ENCODE measurements around the gene OR9G1. TPM values are rescaled to one million over a fixed set of nuclear protein-coding genes. Genes with fewer than 3 reads are reported as not detected.

Gene OR9G1
- total RNA-seq, 1 donor from 2014 or later: not detected

- H3K36me3 Mint-ChIP-seq (ENCODE audit: low read depth): no peaks in the 10 kb centered on the region
- H3K4me1 Mint-ChIP-seq (ENCODE audit: low read depth): no peaks in the 10 kb centered on the region
- peaks cover 3% of the 10 kb centered on the region for H3K27me3 Mint-ChIP-seq (ENCODE audit: low read depth)
- H3K9me3 Mint-ChIP-seq (ENCODE audit: low read depth): no peaks in the 10 kb centered on the region
- H3K27ac Mint-ChIP-seq (ENCODE audit: unreplicated experiment): no peak overlapping the region
- no peak overlapping the region for H3K4me3 Mint-ChIP-seq (ENCODE audit: unreplicated experiment)
- DNase-seq (ENCODE audit: low spot score): no peak
- no peak for TF ChIP-seq CTCF (IDR thresholded peaks at IDR 0.05)
Observed at GRCh38 chr11:56693428-56693827, 5.5 kb upstream of the OR9G1 start.

GRCh38 chr11:56700242-56700913 is 1.5 kb downstream of the OR9G1 start:
- no peak overlapping the region for H3K4me3 Mint-ChIP-seq (ENCODE audit: unreplicated experiment)
- no peaks in the 10 kb centered on the region for H3K36me3 Mint-ChIP-seq (ENCODE audit: low read depth)
- no peaks in the 10 kb centered on the region for H3K9me3 Mint-ChIP-seq (ENCODE audit: low read depth)
- peaks cover 3% of the 10 kb centered on the region for H3K27me3 Mint-ChIP-seq (ENCODE audit: low read depth)
- no peak for DNase-seq (ENCODE audit: low spot score)
- no peak for TF ChIP-seq CTCF (IDR thresholded peaks at IDR 0.05)
- no peaks in the 10 kb centered on the region for H3K4me1 Mint-ChIP-seq (ENCODE audit: low read depth)
- H3K27ac Mint-ChIP-seq (ENCODE audit: unreplicated experiment): no peak overlapping the region

GRCh38 chr11:56700914-56701485 is 2.1 kb downstream of the OR9G1 start:
- Mint-ChIP-seq H3K27me3 (ENCODE audit: low read depth) (peaks cover 3% of the 10 kb centered on the region), H3K9me3 (ENCODE audit: low read depth) (no peaks in the 10 kb centered on the region), H3K4me1 (ENCODE audit: low read depth) (no peaks in the 10 kb centered on the region), H3K36me3 (ENCODE audit: low read depth) (no peaks in the 10 kb centered on the region), H3K27ac (ENCODE audit: unreplicated experiment) (no peak overlapping the region), H3K4me3 (ENCODE audit: unreplicated experiment) (no peak overlapping the region)
- DNase-seq (ENCODE audit: low spot score): no peak
- TF ChIP-seq CTCF (IDR thresholded peaks at IDR 0.05): no peak

DNA sequence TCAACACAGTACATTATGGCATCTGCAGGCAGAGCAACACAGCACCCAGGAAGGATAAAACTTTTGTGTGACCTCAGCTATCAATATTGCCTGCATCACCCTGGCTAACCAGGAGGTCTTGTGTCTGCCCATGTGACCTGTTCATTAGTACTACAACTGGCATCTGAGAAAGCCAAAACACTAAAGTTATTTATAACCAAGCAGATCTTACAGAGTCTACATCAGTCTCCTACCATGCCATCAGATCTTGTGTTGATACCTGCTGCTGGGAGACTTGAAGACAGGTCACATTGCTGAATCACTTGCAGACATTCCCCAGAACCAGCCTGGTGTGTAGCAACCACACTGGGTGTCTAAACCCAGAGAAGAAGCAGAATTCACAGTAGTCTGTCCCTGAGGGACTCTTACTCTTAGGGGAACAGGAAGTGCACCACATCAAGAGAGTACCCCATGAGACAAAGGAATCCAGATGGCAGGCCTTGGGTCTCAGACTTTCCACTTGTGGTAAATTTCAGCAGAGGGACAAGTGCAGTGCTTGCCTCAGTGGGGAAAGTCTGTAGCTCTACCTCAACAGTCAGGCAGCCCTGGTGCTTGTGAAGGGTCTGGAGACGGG is 7.0 kb downstream of the OR9G1 start:
- peaks cover 5% of the 10 kb centered on the region for H3K9me3 Mint-ChIP-seq (ENCODE audit: low read depth)
- no peak overlapping the region for H3K27ac Mint-ChIP-seq (ENCODE audit: unreplicated experiment)
- H3K27me3 Mint-ChIP-seq (ENCODE audit: low read depth): no peaks in the 10 kb centered on the region
- H3K36me3 Mint-ChIP-seq (ENCODE audit: low read depth): no peaks in the 10 kb centered on the region
- TF ChIP-seq CTCF (IDR thresholded peaks at IDR 0.05): no peak
- no peak overlapping the region for H3K4me3 Mint-ChIP-seq (ENCODE audit: unreplicated experiment)
- no peak for DNase-seq (ENCODE audit: low spot score)
- H3K4me1 Mint-ChIP-seq (ENCODE audit: low read depth): no peaks in the 10 kb centered on the region

- Mint-ChIP-seq H3K27me3 (ENCODE audit: low read depth) (no peaks in the 10 kb centered on the region), H3K27ac (ENCODE audit: unreplicated experiment) (no peak overlapping the region), H3K4me3 (ENCODE audit: unreplicated experiment) (no peak overlapping the region), H3K4me1 (ENCODE audit: low read depth) (no peaks in the 10 kb centered on the region), H3K9me3 (ENCODE audit: low read depth) (peaks cover 10% of the 10 kb centered on the region), H3K36me3 (ENCODE audit: low read depth) (no peaks in the 10 kb centered on the region)
- no peak for TF ChIP-seq CTCF (IDR thresholded peaks at IDR 0.05)
- DNase-seq (ENCODE audit: low spot score): no peak
Observed at GRCh38 chr11:56706486-56706885, 7.6 kb downstream of the OR9G1 start.

Measured in chondrocyte (in vitro differentiated cells).